H1 (cell line): ENCODE measurements around the gene OMG. TPM values are rescaled to one million over a fixed set of nuclear protein-coding genes. Genes with fewer than 3 reads are reported as not detected.

ENCODE experiments used
- CTCF ChIA-PET: fragments of 300-600 bp; sonication (Branson Sonifier 250); formaldehyde crosslinking; loops from one replicate; lab custom pipeline; 2021; ENCODE audit not compliant: partially characterized antibody; lab: Charles Lee
- POLR2A ChIA-PET: fragments of 300-600 bp; sonication (Branson Sonifier 250); formaldehyde crosslinking; loops from one replicate; lab custom pipeline; 2021; ENCODE audit warnings: inconsistent platforms; ENCODE audit not compliant: partially characterized antibody; lab: Charles Lee
- DNase-seq, 2 experiments: peaks; one replicate each; pipeline versions ENCODE4 v3.0.0 to v3.0.0-alpha.2; 2010 to 2022; ENCODE audit warnings: low spot score in 2 of 2, low read depth in 1 of 2, mixed read lengths in 1 of 2
- FAIRE-seq: peaks from 2 replicates; lab custom pipeline; 2011; peaks lifted over from hg19 to GRCh38; lab: Jason Lieb, UNC
- H2AFZ ChIP-seq: 2 replicates; pipeline ENCODE4 v1.8.1; 2012; ENCODE audit warnings: low read length, inconsistent platforms
- H2AK5ac ChIP-seq: 2 replicates; pipeline ENCODE4 v1.6.1; 2013; ENCODE audit warnings: low read depth, low read length
- H2BK120ac ChIP-seq: replicated peaks from 2 replicates; pipeline ENCODE3; 2013; ENCODE audit warnings: low read depth, low read length, inconsistent platforms
- H2BK12ac ChIP-seq: 2 replicates; pipeline ENCODE4 v1.6.1; 2013; ENCODE audit warnings: low read depth, low read length
- H2BK15ac ChIP-seq: 2 replicates; pipeline ENCODE4 v1.6.1; 2013; ENCODE audit warnings: low read length
- H2BK20ac ChIP-seq: 2 replicates; pipeline ENCODE4 v1.6.1; 2013; ENCODE audit warnings: low read length
- H2BK5ac ChIP-seq: 2 replicates; pipeline ENCODE4 v1.6.1; 2013; ENCODE audit warnings: low read depth, low read length
- H3K14ac ChIP-seq: 2 replicates; pipeline ENCODE4 v1.6.1; 2013; ENCODE audit warnings: inconsistent platforms; ENCODE audit not compliant: insufficient read length
- H3K18ac ChIP-seq: 2 replicates; pipeline ENCODE4 v1.6.1; 2013; ENCODE audit warnings: low read length; ENCODE audit errors: extremely low read depth
- H3K23ac ChIP-seq: 2 replicates; pipeline ENCODE4 v1.6.1; 2013; ENCODE audit warnings: inconsistent platforms; ENCODE audit not compliant: insufficient read length
- H3K23me2 ChIP-seq: 2 replicates; pipeline ENCODE4 v1.6.1; 2013; ENCODE audit warnings: low read depth, low read length
- H3K27ac ChIP-seq: 2 replicates; pipeline ENCODE4 v1.6.1; 2011; ENCODE audit warnings: low read depth, low read length, inconsistent platforms
- H3K27me3 ChIP-seq, 4 experiments: replicated peaks in 1 of 4; 1 replicate in 1 of 4; 2 replicates in 3 of 4; pipeline versions ENCODE4 v1.6.1 to v1.8.1; 2011 to 2013; ENCODE audit warnings: low read length in 3 of 4, mild to moderate bottlenecking in 3 of 4, inconsistent platforms in 2 of 4, mixed read lengths in 2 of 4, moderate library complexity in 1 of 4; ENCODE audit not compliant: control insufficient read depth in 3 of 4, insufficient read depth in 3 of 4; ENCODE audit errors: extremely low read depth in 1 of 4
- H3K36me3 ChIP-seq, 4 experiments: 2 replicates each; pipeline versions ENCODE4 v1.6.1 to v1.8.1; 2011 to 2013; ENCODE audit warnings: mild to moderate bottlenecking in 4 of 4, low read length in 3 of 4, moderate library complexity in 2 of 4, control low read depth in 1 of 4, inconsistent platforms in 1 of 4; ENCODE audit not compliant: insufficient read depth in 4 of 4, control insufficient read depth in 2 of 4
- H3K4ac ChIP-seq: replicated peaks from 2 replicates; pipeline ENCODE3; 2013; ENCODE audit warnings: low read length, low read depth, mixed read lengths, inconsistent platforms; ENCODE audit not compliant: insufficient read length
- H3K4me1 ChIP-seq, 4 experiments: replicated peaks in 1 of 4; 1 replicate in 1 of 4; 2 replicates in 3 of 4; pipeline versions ENCODE4 v1.6.1 to v1.8.1; 2011 to 2013; ENCODE audit warnings: low read length in 3 of 4, inconsistent platforms in 2 of 4, mixed read lengths in 1 of 4; ENCODE audit not compliant: insufficient read depth in 4 of 4, control insufficient read depth in 3 of 4
- H3K4me2 ChIP-seq, 2 experiments: 2 replicates each; pipeline versions ENCODE4 v1.6.1 to v1.8.1; 2011 to 2013; ENCODE audit warnings: low read depth in 2 of 2, low read length in 2 of 2, control low read depth in 1 of 2, inconsistent platforms in 1 of 2, mild to moderate bottlenecking in 1 of 2; ENCODE audit not compliant: insufficient read depth in 1 of 2
- H3K4me3 ChIP-seq, 4 experiments: fragments of 200-600, 300-600 bp in 1 of 4; sonication (generic), shearing (Covaris generic), sonication (Bioruptor Twin) in 1 of 4; 2 replicates each; pipeline versions ENCODE4 v1.5.1 to v1.8.1; 2011 to 2016; ENCODE audit warnings: low read length in 4 of 4, low read depth in 3 of 4, control low read depth in 2 of 4, inconsistent platforms in 2 of 4, mild to moderate bottlenecking in 2 of 4, mixed read lengths in 1 of 4, moderate library complexity in 1 of 4; ENCODE audit not compliant: insufficient read depth in 2 of 4; ENCODE audit errors: extremely low read depth in 1 of 4
- H3K56ac ChIP-seq: replicated peaks from 2 replicates; pipeline ENCODE3; 2013; ENCODE audit warnings: low read depth, mild to moderate bottlenecking, mixed read lengths, low read length, inconsistent platforms; ENCODE audit not compliant: insufficient read length
- H3K79me1 ChIP-seq: 2 replicates; pipeline ENCODE4 v1.6.1; 2013; ENCODE audit warnings: low read depth, low read length, control low read depth
- H3K79me2 ChIP-seq, 2 experiments: 2 replicates each; pipeline versions ENCODE4 v1.6.1 to v1.8.1; 2012 to 2013; ENCODE audit warnings: low read length in 2 of 2, mild to moderate bottlenecking in 2 of 2, inconsistent platforms in 1 of 2; ENCODE audit not compliant: insufficient read depth in 2 of 2, control insufficient read depth in 1 of 2
- H3K9ac ChIP-seq, 4 experiments: replicated peaks in 1 of 4; 1 replicate in 1 of 4; 2 replicates in 3 of 4; pipeline versions ENCODE4 v1.6.1 to v1.8.1; 2011 to 2013; ENCODE audit warnings: low read depth in 3 of 4, low read length in 3 of 4, control low read depth in 2 of 4, mild to moderate bottlenecking in 2 of 4, moderate library complexity in 2 of 4, inconsistent platforms in 1 of 4; ENCODE audit errors: extremely low read depth in 1 of 4
- H3K9me3 ChIP-seq, 2 experiments: 2 replicates each; pipeline versions ENCODE4 v1.6.1 to v1.8.1; 2012 to 2013; ENCODE audit warnings: mild to moderate bottlenecking in 2 of 2, moderate library complexity in 2 of 2, control low read depth in 1 of 2, inconsistent platforms in 1 of 2, low read depth in 1 of 2, low read length in 1 of 2, mixed read lengths in 1 of 2; ENCODE audit not compliant: insufficient read depth in 2 of 2
- H4K20me1 ChIP-seq, 2 experiments: replicated peaks in 1 of 2; 2 replicates each; pipeline versions ENCODE3 to v1.8.1; 2011 to 2013; ENCODE audit warnings: inconsistent platforms in 2 of 2, low read length in 2 of 2, mild to moderate bottlenecking in 1 of 2; ENCODE audit not compliant: insufficient read depth in 2 of 2, control insufficient read depth in 1 of 2
- H4K5ac ChIP-seq: 2 replicates; pipeline ENCODE4 v1.6.1; 2013; ENCODE audit warnings: low read length, low read depth, mixed read lengths, inconsistent platforms; ENCODE audit not compliant: insufficient read length
- H4K8ac ChIP-seq: 2 replicates; pipeline ENCODE4 v1.8.0; 2013; ENCODE audit warnings: mild to moderate bottlenecking, moderate library complexity, low read length, inconsistent platforms; ENCODE audit not compliant: insufficient read depth; ENCODE audit errors: extremely low read depth
- H4K91ac ChIP-seq: replicated peaks from 2 replicates; pipeline ENCODE3; 2013; ENCODE audit warnings: low read length, mixed read lengths, inconsistent platforms; ENCODE audit not compliant: insufficient read length
- ASH2L ChIP-seq: fragments of 200-600, 300-600 bp; sonication (generic); IDR thresholded peaks from one replicate; pipeline ENCODE4 v1.7.1; 2017; ENCODE audit warnings: low read length
- CEBPB ChIP-seq: IDR thresholded peaks from 2 replicates; pipeline ENCODE4 v1.6.1; 2012; ENCODE audit warnings: low read depth, low read length
- CHD2 ChIP-seq: IDR thresholded peaks from 2 replicates; pipeline ENCODE4 v1.6.1; 2012; ENCODE audit warnings: low read length, improper control_type of control experiment
- CREB1 ChIP-seq: IDR thresholded peaks from 2 replicates; pipeline ENCODE4 v1.6.1; 2012; ENCODE audit warnings: inconsistent platforms
- EZH2 ChIP-seq: fragments of 200-600 bp; sonication (generic); IDR thresholded peaks from 2 replicates; pipeline ENCODE4 v1.7.1; 2012; ENCODE audit warnings: low read depth, mild to moderate bottlenecking, moderate library complexity, low read length, inconsistent platforms; ENCODE audit not compliant: severe bottlenecking
- FOSL1 ChIP-seq: IDR thresholded peaks from 2 replicates; pipeline ENCODE4 v1.6.1; 2011; ENCODE audit warnings: mild to moderate bottlenecking, low read depth, low read length, moderate library complexity; ENCODE audit not compliant: insufficient read depth
- GABPA ChIP-seq: IDR thresholded peaks from 2 replicates; pipeline ENCODE4 v1.6.1; 2011; ENCODE audit warnings: mild to moderate bottlenecking, low read length, moderate library complexity, borderline replicate concordance; ENCODE audit not compliant: insufficient read depth
- HDAC2 ChIP-seq, 2 experiments: fragments of 300-600 bp in 1 of 2; sonication (generic) in 1 of 2; IDR thresholded peaks; 2 replicates each; pipeline ENCODE4 v1.6.1; 2011 to 2012; ENCODE audit warnings: low read depth in 2 of 2, low read length in 2 of 2, mild to moderate bottlenecking in 2 of 2, moderate library complexity in 2 of 2, borderline replicate concordance in 1 of 2, inconsistent platforms in 1 of 2
- JUN ChIP-seq: IDR thresholded peaks from 2 replicates; pipeline ENCODE4 v1.6.1; 2011; ENCODE audit warnings: low read depth, mild to moderate bottlenecking, improper control_type of control experiment, low read length
- POLR2A ChIP-seq, 2 experiments: IDR thresholded peaks; 1 replicate in 1 of 2; 2 replicates in 1 of 2; pipeline ENCODE4 v1.6.1; 2011; ENCODE audit warnings: low read depth in 2 of 2, low read length in 2 of 2, mild to moderate bottlenecking in 2 of 2; ENCODE audit errors: control extremely low read depth in 1 of 2
- POLR2AphosphoS5 ChIP-seq: IDR thresholded peaks from 2 replicates; pipeline ENCODE4 v1.6.1; 2011; ENCODE audit warnings: low read depth, low read length
- RAD21 ChIP-seq, 2 experiments: IDR thresholded peaks in 1 of 2; conservative IDR thresholded peaks in 1 of 2; 2 replicates each; pipeline ENCODE4 v1.6.1; 2011; ENCODE audit warnings: low read depth in 2 of 2, low read length in 2 of 2, improper control_type of control experiment in 1 of 2, inconsistent platforms in 1 of 2, mild to moderate bottlenecking in 1 of 2, moderate library complexity in 1 of 2
- RFX5 ChIP-seq: IDR thresholded peaks from 2 replicates; pipeline ENCODE4 v1.6.1; 2011; ENCODE audit warnings: low read depth, low read length, improper control_type of control experiment, borderline replicate concordance
- SIRT6 ChIP-seq: IDR thresholded peaks from one replicate; pipeline ENCODE4 v1.7.1; 2012; ENCODE audit warnings: low read length, inconsistent platforms
- SP2 ChIP-seq: IDR thresholded peaks from 2 replicates; pipeline ENCODE4 v1.6.1; 2012; ENCODE audit warnings: mild to moderate bottlenecking, low read length, inconsistent platforms
- TCF12 ChIP-seq: IDR thresholded peaks from 2 replicates; pipeline ENCODE4 v1.6.1; 2011; ENCODE audit warnings: low read depth, mild to moderate bottlenecking, low read length
- YY1 ChIP-seq: IDR thresholded peaks from 2 replicates; pipeline ENCODE4 v1.6.1; 2011; ENCODE audit warnings: low read depth, mild to moderate bottlenecking, low read length
- whole genome bisulfite sequencing, 2 experiments: shearing (Covaris generic) in 1 of 2; methylation state at CpG; one replicate each; pipeline versions ENCODE4 v1.1.6 to v1.1.7; 2013 to 2015; ENCODE audit warnings: low lambda C conversion rate in 2 of 2, mixed read lengths in 2 of 2, inconsistent platforms in 1 of 2, low coverage in 1 of 2, missing lambda C conversion rate in 1 of 2; ENCODE audit not compliant: insufficient replicate concordance in 2 of 2, insufficient coverage in 1 of 2, insufficient read length in 1 of 2; ENCODE audit errors: extremely low coverage in 1 of 2, missing lambda C conversion rate in 1 of 2; 5-methylcytosine and 5-hydroxymethylcytosine counted together
- polyA plus RNA-seq, 7 experiments: library from polyadenylated mRNA; depleted of rRNA in 3 of 7; stranded (reverse) in 5 of 7; unstranded in 2 of 7; fragments of >200 nt in 5 of 7; fragments of 200-250 nt in 2 of 7; gene quantifications; 1 replicate in 5 of 7; 2 replicates in 1 of 7; 4 replicates in 1 of 7; pipeline versions ENCODE4 v1.2.1 to v1.2.3, GENCODE V29; 2011 to 2013; ENCODE audit warnings: missing spikeins in 2 of 7, mixed read lengths in 2 of 7
- total RNA-seq: library from RNA; stranded (reverse); fragmentation: NEBNext Ultra II Directional; extraction: Animal tissue kit (Norgen Biotek cat#: 25700); gene quantifications from 2 replicates; pipeline ENCODE4 v1.2.1, GENCODE V29; 2021

The OMG gene
- total and polyA plus RNA-seq, 2 of the 8 experiments (the other 6 are each of a cell fraction or from before 2014, with no cell fraction given): not detected

DNA sequence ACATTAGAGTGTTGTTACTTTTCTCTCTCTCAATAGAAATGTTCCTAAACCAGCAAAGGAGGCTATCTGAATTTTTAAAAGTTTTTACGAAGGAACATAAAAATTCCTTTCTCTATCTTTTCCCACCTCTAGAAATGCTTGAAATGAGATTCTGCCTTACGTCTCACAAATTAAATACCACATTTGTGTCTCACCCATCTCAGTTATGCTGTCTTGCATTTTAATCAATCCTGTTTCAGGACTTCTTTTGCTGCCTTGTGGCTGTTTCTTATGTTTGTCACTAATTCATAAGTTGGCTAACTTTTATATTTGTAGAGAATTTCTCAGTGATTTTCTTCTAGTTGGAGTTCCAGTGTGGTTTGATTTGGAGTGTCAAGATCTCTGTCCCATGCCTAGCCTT lies 3.5 kb downstream of the OMG start:
- ChIA-PET CTCF (no interaction called here), POLR2A (no interaction called here)
- H3K79me2 ChIP-seq: no peaks in the 10 kb centered on the region
- H3K4ac ChIP-seq: no peak overlapping the region
- H3K9me3 ChIP-seq: peaks cover 0 to 5% of the 10 kb centered on the region in 2 experiments; a peak in 1 of 4 replicates
- H3K56ac ChIP-seq: no peak overlapping the region
- H3K4me1 ChIP-seq: peaks cover 0 to 3% (median 0%) of the 10 kb centered on the region in 4 experiments; a peak in 1 of 7 replicates
- FAIRE-seq (no peak), DNase-seq (no peak)
- no peak overlapping the region for H3K4me3 ChIP-seq
- H4K8ac ChIP-seq: no peak overlapping the region
- no peak overlapping the region for H2BK20ac ChIP-seq
- H3K14ac ChIP-seq: no peak overlapping the region
- H4K20me1 ChIP-seq: no peaks in the 10 kb centered on the region
- no peak overlapping the region for H3K18ac ChIP-seq
- H2BK15ac ChIP-seq: no peak overlapping the region
- no peaks in the 10 kb centered on the region for H3K27me3 ChIP-seq
- no peaks in the 10 kb centered on the region for H3K79me1 ChIP-seq
- H3K4me2 ChIP-seq: no peak overlapping the region
- no peak overlapping the region for H4K91ac ChIP-seq
- H3K36me3 ChIP-seq: no peaks in the 10 kb centered on the region
- H2BK120ac ChIP-seq: no peak overlapping the region
- no peak overlapping the region for H2AK5ac ChIP-seq
- H3K27ac ChIP-seq: no peak overlapping the region
- H3K23ac ChIP-seq: no peak overlapping the region
- no peak overlapping the region for H2AFZ ChIP-seq
- H2BK5ac ChIP-seq: no peak overlapping the region
- no peaks in the 10 kb centered on the region for H3K23me2 ChIP-seq
- 92% methylated on average over 2 of the region's 2 CpGs; no CpG with 5 or more reads in 1 of the 2 experiments for WGBS, 2 experiments
- TF ChIP-seq POLR2A (IDR thresholded peaks at IDR 0.05; ENCODE audit: control extremely low read depth in 1 of 2, low read depth in 2 of 2, low read length in 2 of 2) (no peak), CHD2 (no peak), CEBPB (no peak), YY1 (no peak), CREB1 (no peak), SP2 (no peak), JUN (no peak), GABPA (no peak), RAD21 (IDR thresholded peaks at IDR 0.05 in 1 of 2, conservative IDR thresholded peaks at IDR 0.05 in 1 of 2; ENCODE audit: low read depth in 2 of 2, low read length in 2 of 2) (no peak), EZH2 (no peak), SIRT6 (no peak), FOSL1 (no peak), RFX5 (no peak), HDAC2 (IDR thresholded peaks at IDR 0.05; ENCODE audit: borderline replicate concordance in 1 of 2, low read depth in 2 of 2, low read length in 2 of 2) (no peak), POLR2AphosphoS5 (no peak), TCF12 (no peak), ASH2L (no peak)
- no peak overlapping the region for H2BK12ac ChIP-seq
- H4K5ac ChIP-seq: no peak overlapping the region
- H3K9ac ChIP-seq: no peak overlapping the region
